Stimulated activated CD4-positive, alpha-beta T cell treated with anti-CD3 and anti-CD28 coated beads, Interleukin-4, amount 100 ng/mL, for 24 hours (primary cell): ENCODE data around the gene XYLT1.

ENCODE experiments used
- DNase-seq: peaks from one replicate; pipeline ENCODE4 v3.0.0-alpha.2; 2020

XYLT1 gene

GRCh38 chr16:17245776-17246175 lies 225.0 kb downstream of the XYLT1 start:
- no peak for DNase-seq

GRCh38 chr16:17244872-17245551 lies 225.7 kb downstream of the XYLT1 start:
- DNase-seq, result no peak

GRCh38 chr16:17241264-17241835 lies 229.4 kb downstream of the XYLT1 start:
- no peak for DNase-seq

DNA sequence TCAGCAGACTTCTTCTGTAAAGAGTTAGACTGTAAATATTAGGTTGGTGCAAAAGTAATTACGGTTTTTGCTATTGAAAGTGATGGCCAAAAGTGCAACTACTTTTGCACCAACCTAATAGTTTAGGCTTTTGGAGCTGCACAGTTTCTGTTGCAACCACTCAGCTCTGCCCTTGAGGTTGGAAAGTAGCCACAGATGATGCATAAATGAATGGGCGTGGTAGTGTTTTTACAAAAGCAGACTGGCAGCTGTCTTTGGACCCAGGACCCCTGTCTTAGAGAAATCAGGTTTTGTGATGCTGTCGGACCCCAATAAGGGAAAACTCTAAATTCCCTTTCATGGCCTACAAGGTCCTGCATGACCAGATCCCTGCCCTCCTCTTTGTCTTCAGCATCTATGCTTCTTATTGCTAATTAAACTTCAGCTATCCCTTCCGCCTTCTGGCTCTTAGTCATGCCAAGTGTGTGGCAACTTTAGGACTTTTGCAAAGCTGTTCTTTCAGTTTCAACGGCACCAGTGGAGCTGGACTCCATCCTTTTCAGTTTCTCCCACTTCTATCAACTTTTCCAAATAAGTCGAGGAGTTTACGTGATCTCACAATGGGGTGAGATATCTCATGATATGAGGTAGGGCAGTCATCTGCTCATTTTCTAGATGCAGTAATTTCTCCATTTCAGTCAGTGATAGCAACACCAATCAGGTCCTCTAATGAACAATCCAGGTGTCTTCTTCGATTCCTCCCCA lies 232.3 kb downstream of the XYLT1 start:
- no peak for DNase-seq

- no peak for DNase-seq
Measured at GRCh38 chr16:17237350-17237944, 233.3 kb downstream of the XYLT1 start.

GRCh38 chr16:17235147-17235815 lies 235.5 kb downstream of the XYLT1 start:
- DNase-seq, result no peak

GRCh38 chr16:17233318-17234002 lies 237.3 kb downstream of the XYLT1 start:
- no peak for DNase-seq

GRCh38 chr16:17232487-17232886 lies 238.3 kb downstream of the XYLT1 start:
- DNase-seq, result no peak

DNA sequence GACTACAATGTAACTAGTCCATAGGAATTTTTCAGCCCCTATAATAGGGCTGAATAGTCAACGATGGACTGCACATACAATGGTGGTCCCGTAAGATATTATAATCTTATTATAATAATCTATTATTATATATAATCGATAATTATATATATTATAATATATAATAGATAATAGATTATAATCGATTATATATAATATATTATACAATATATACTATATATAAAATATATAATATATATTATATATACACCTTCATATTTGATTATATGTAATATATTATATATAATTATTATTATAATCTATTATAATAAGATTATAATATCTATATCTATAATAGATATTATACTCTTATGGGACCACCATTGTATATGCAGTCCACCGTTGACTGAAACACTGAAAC lies 238.8 kb downstream of the XYLT1 start:
- DNase-seq, result no peak

GRCh38 chr16:17230932-17231581 lies 239.7 kb downstream of the XYLT1 start:
- no peak for DNase-seq

DNA sequence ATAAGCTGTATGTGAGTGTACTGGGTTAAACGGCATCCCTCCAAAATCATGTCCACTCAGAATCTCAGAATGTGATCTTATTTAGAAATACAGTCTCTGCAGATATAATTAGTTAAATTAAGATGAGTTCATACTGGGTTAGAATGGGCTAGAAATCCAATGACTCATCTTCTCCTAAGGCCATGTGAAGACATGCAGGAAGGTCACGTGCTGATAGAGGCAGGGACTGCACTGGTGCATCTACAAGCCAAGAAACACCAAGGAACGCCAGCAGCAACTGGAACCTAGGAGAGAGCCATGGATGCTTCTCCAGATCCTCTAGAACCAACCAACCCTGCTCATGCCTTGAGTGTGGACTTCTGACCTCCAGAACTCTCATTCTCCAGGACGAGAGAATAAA lies 241.0 kb downstream of the XYLT1 start:
- DNase-seq, result no peak

- DNase-seq, result no peak
Measured at GRCh38 chr16:17229131-17229530, 241.6 kb downstream of the XYLT1 start.

DNA sequence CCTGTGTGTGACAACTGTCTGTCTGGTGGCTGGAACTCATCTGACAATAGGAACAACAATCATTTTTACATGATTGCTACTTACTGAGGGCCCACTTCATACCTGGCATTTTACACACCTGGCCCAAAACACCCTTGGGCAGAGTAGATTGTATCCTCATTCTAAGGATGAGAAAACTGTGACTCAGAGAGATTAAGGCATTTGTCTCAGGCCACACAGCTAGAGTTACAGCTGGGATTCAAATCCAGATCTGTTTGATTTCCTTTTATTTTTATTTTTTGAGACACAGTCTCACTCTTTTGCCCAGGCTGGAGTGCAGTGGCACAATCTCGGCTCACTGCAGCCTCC lies 242.1 kb downstream of the XYLT1 start:
- DNase-seq, result no peak

GRCh38 chr16:17228048-17228707 lies 242.6 kb downstream of the XYLT1 start:
- no peak for DNase-seq

DNA sequence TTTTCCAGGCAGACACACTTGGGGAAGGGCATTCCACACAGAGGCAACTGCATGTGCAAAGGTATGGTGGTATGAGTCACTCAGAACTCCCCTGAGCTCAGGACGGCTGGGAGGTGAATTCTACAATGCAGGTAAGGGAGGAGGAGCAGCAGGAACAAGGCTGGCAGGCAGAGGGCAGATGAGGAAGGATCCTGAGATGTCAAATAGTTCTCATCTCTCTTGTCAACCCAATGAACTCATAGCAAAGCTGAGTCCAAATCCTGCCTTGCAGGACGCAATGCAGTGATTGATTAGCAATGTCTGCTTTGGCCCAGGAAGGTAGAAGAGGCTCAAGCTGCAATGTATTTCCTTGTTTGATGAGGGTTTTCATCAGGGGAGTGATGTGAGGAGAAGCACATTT lies 243.5 kb downstream of the XYLT1 start:
- no peak for DNase-seq

GRCh38 chr16:17225541-17225940 lies 245.2 kb downstream of the XYLT1 start:
- DNase-seq, result no peak

GRCh38 chr16:17224879-17225281 lies 245.9 kb downstream of the XYLT1 start:
- DNase-seq, result no peak

DNA sequence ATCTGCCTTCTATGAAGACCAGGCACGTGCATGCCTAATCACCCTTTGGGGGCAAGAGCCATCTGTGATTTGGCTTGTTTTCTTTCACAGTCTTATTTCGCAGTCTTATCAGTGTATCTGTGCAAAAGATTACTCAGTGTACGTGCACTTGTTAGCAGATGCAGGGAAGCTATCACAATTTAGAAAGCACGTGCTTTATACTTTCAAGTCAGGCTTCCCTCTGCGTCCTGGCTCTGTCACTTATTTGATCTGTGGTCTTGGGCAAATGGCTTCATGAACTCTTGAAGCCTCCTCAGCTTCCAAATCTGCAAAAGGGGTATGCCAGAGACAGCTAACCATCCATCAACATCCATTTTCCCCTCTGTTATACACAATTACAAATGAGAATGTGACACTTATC lies 246.4 kb downstream of the XYLT1 start:
- DNase-seq, result no peak

GRCh38 chr16:17223576-17223975 lies 247.2 kb downstream of the XYLT1 start:
- no peak for DNase-seq

DNA sequence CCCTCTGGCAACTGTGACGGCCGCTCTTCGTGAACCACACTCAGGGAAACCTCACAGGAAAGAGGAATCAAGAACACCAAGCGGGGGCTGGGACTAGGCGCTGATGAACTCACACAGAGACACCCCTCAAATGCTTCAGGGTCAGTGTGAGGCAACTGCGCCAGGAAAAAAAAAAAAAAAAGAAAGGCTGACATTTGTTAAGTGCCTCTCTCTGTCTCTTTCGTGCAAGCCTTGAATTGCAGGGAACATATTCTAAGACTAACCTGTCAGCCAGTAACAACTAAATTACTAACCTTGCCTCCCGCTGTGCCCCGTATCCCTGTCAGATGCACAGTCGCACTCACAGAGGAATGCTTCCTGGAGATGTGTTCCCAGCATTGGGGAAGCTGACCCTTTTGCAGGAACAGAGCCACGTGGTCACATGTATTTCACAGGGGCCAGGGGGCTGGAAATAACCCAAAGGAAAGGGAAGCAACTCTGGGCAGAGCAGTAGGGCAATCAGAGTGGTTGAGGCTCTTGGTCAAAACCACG lies 247.8 kb downstream of the XYLT1 start:
- no peak for DNase-seq

DNA sequence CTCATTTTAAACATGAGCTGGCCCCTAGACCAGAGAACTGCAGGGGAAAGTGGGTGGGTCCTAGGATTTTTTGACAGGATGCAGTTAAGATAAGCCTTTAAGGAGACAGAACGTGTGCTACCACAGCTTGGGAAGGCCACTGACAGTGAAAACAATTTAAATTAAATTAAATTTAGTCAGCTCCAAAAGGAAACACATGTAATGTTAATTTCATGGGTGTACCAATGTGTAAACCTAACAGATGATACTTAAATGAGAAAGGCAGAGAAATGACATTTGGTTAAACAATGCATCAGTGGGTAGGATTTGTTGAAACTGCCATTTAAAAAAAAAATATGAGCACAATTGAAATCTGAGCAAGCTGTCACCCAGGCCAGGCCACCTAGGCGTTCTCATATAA lies 250.8 kb downstream of the XYLT1 start:
- no peak for DNase-seq
